ENCODE results near the gene MID1. TPM values are rescaled to one million over a fixed set of nuclear protein-coding genes. Genes with fewer than 3 reads are reported as not detected.
A peak's percentile ranks its signal among the peaks of the same experiment; 100 is the strongest.

MID1 gene
- total RNA-seq, 3 donors from 2014 or later = 6.9 to 18.9 (median 10.8) TPM

GRCh38 chrX:10450229-10450958 is 170.0 kb downstream of the MID1 start:
- TF ChIP-seq POLR2AphosphoS5 (IDR thresholded peaks at IDR 0.05) (no peak), POLR2A (IDR thresholded peaks at IDR 0.05) (no peak)
- TF ChIP-seq, protein P1, sequence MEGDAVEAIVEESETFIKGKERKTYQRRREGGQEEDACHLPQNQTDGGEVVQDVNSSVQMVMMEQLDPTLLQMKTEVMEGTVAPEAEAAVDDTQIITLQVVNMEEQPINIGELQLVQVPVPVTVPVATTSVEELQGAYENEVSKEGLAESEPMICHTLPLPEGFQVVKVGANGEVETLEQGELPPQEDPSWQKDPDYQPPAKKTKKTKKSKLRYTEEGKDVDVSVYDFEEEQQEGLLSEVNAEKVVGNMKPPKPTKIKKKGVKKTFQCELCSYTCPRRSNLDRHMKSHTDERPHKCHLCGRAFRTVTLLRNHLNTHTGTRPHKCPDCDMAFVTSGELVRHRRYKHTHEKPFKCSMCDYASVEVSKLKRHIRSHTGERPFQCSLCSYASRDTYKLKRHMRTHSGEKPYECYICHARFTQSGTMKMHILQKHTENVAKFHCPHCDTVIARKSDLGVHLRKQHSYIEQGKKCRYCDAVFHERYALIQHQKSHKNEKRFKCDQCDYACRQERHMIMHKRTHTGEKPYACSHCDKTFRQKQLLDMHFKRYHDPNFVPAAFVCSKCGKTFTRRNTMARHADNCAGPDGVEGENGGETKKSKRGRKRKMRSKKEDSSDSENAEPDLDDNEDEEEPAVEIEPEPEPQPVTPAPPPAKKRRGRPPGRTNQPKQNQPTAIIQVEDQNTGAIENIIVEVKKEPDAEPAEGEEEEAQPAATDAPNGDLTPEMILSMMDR (IDR thresholded peaks at IDR 0.05) = no peak
- no peak for DNase-seq (ENCODE audit: low spot score in 2 of 2)
- peaks cover 0 to 8% of the 10 kb centered on the region in 2 donors for H3K27me3 ChIP-seq
- no peaks in the 10 kb centered on the region for H3K9me3 ChIP-seq
- intact Hi-C loops (cut with DNase I; ENCODE audit: low total_unique reads) = no loop called here
- H3K36me3 ChIP-seq = no peaks in the 10 kb centered on the region
- H3K27ac ChIP-seq = no peak overlapping the region
- H3K4me3 ChIP-seq = no peak overlapping the region
- no peaks in the 10 kb centered on the region for H3K4me1 ChIP-seq

DNA sequence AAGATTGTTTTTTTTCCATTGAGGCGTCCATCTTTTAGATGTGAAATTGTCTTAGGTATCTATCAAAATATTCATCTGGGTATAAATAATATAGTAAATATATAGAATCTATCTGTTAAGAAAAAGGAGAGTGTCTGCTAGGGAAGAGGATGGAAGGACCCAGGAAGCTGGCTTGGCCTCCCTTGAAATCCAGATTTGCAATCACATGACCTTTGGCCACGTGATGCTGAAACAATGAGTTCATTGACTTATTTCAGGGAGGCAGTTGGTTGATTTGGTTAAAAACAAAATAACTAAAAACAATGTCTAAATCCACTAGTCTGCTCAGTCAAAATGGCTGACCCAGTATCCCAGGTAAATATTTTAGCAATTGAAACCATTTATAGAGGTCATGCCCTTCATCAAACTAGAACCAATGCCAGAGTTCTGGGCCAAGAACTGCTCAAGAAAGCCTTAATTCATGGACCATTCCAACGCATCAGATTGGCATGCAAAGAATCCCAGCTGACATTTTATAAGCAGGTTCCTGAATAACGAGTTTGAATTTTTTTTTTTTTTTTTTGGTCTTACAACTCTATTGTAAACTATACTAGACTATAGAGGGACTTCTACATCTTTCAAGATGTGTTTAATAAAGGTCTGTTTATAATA is 172.7 kb downstream of the MID1 start:
- TF ChIP-seq POLR2A (IDR thresholded peaks at IDR 0.05) (no peak), POLR2AphosphoS5 (IDR thresholded peaks at IDR 0.05) (no peak)
- TF ChIP-seq, protein P1 (IDR thresholded peaks at IDR 0.05) = no peak
- H3K9me3 ChIP-seq = no peaks in the 10 kb centered on the region
- DNase-seq (ENCODE audit: low spot score in 2 of 2) = peak in 1 of 2 donors; percentile 32
- peaks cover 0 to 8% of the 10 kb centered on the region in 2 donors for H3K27me3 ChIP-seq
- no peak overlapping the region for H3K4me3 ChIP-seq
- intact Hi-C loops (cut with DNase I; ENCODE audit: low total_unique reads) = no loop called here
- H3K36me3 ChIP-seq = no peaks in the 10 kb centered on the region
- no peaks in the 10 kb centered on the region for H3K4me1 ChIP-seq
- H3K27ac ChIP-seq = no peak overlapping the region

DNA sequence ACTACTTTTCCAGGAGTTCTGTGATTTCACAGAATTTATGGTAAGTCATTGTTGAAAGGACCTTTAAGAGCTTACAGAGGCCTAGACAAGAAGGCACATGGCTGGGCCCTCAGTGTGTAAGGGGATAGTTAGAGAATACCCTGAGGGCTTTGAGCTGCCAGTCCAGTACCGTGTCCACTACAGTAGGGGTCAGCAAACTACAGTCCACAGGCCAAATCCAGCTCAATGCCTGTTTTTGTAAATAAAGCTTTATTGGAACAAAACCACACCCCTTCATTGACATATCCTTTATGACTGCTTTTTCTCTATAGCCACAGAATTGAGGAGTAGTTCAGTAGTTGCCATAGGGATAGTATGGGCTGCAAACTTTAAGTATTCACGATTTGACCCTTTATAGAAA is 176.2 kb downstream of the MID1 start:
- no peak overlapping the region for H3K27ac ChIP-seq
- DNase-seq (ENCODE audit: low spot score in 2 of 2) = no peak
- no peaks in the 10 kb centered on the region for H3K9me3 ChIP-seq
- peaks cover 0 to 16% of the 10 kb centered on the region in 2 donors for H3K27me3 ChIP-seq
- intact Hi-C loops (cut with DNase I; ENCODE audit: low total_unique reads) = no loop called here
- TF ChIP-seq POLR2A (IDR thresholded peaks at IDR 0.05) = no peak
- no peak for TF ChIP-seq POLR2AphosphoS5 (IDR thresholded peaks at IDR 0.05)
- TF ChIP-seq, protein P1 (IDR thresholded peaks at IDR 0.05) = no peak
- H3K4me3 ChIP-seq = no peak overlapping the region
- no peaks in the 10 kb centered on the region for H3K36me3 ChIP-seq
- H3K4me1 ChIP-seq = no peaks in the 10 kb centered on the region

GRCh38 chrX:10441464-10441863 is 178.9 kb downstream of the MID1 start:
- no peak overlapping the region for H3K27ac ChIP-seq
- intact Hi-C loops (cut with DNase I; ENCODE audit: low total_unique reads) = no loop called here
- no peaks in the 10 kb centered on the region for H3K4me1 ChIP-seq
- no peaks in the 10 kb centered on the region for H3K9me3 ChIP-seq
- no peak for DNase-seq (ENCODE audit: low spot score in 2 of 2)
- H3K36me3 ChIP-seq = no peaks in the 10 kb centered on the region
- TF ChIP-seq POLR2A (IDR thresholded peaks at IDR 0.05) (no peak), POLR2AphosphoS5 (IDR thresholded peaks at IDR 0.05) (no peak)
- TF ChIP-seq, protein P1 (IDR thresholded peaks at IDR 0.05) = no peak
- peaks cover 0 to 13% of the 10 kb centered on the region in 2 donors for H3K27me3 ChIP-seq
- H3K4me3 ChIP-seq = no peak overlapping the region

GRCh38 chrX:10433296-10433965 is 187.0 kb downstream of the MID1 start:
- Histone ChIP-seq H3K4me3 (no peak overlapping the region), H3K27me3 (no peaks in the 10 kb centered on the region), H3K27ac (no peak overlapping the region), H3K9me3 (peaks cover 0 to 5% of the 10 kb centered on the region in 2 donors), H3K4me1 (no peaks in the 10 kb centered on the region), H3K36me3 (no peaks in the 10 kb centered on the region)
- intact Hi-C loops (cut with DNase I; ENCODE audit: low total_unique reads) = no loop called here
- no peak for DNase-seq (ENCODE audit: low spot score in 2 of 2)
- no peak for TF ChIP-seq POLR2AphosphoS5 (IDR thresholded peaks at IDR 0.05)
- no peak for TF ChIP-seq POLR2A (IDR thresholded peaks at IDR 0.05)
- TF ChIP-seq, protein P1 (IDR thresholded peaks at IDR 0.05) = no peak

All from breast epithelium (tissue), 4 donors.